SK-MEL-5 (cell line): Measurements from ENCODE around the gene CYTH2. TPM values are rescaled to one million over a fixed set of nuclear protein-coding genes. Genes with fewer than 3 reads are reported as not detected.
A peak's percentile ranks its signal among the peaks of the same experiment; 100 is the strongest.

Experiments used
- DNase-seq: peaks from one replicate; pipeline ENCODE4 v3.0.0-alpha.2; 2016; ENCODE audit warnings: low read depth, low spot score
- in situ Hi-C: cut with HindIII; loops from 2 replicates; pipeline ENCODE4 v1.10.0; 2016; ENCODE audit warnings: low sequenced_read_pairs, high pct_unique_total_duplicates, low pct_unique_long_range_greater_than_20kb
- total RNA-seq: library from RNA; depleted of rRNA; stranded (reverse); fragments of >200 nt; shearing (Covaris generic); gene quantifications from 2 replicates; pipeline ENCODE4 v1.2.3, GENCODE V29; 2014

Gene CYTH2
- total RNA-seq, 1 experiment from 2014 or later = 41.0 TPM

GRCh38 chr19:48471836-48472235 is 2.7 kb downstream of the CYTH2 start:
- DNase-seq = no peak
- in situ Hi-C loops = no loop called here

- in situ Hi-C loops = no loop called here
- DNase-seq = no peak
These were observed 4.2 kb downstream of the CYTH2 start for GRCh38 chr19:48473161-48473966.

- in situ Hi-C loops = no loop called here
- no peak for DNase-seq
These were observed 5.0 kb downstream of the CYTH2 start for GRCh38 chr19:48474084-48474592.

- no peak for DNase-seq
- in situ Hi-C loops = no loop called here
These were observed 6.3 kb downstream of the CYTH2 start for GRCh38 chr19:48475369-48476068.

- in situ Hi-C loops = no loop called here
- no peak for DNase-seq
These were observed 7.0 kb downstream of the CYTH2 start for GRCh38 chr19:48476176-48476575.

GRCh38 chr19:48477067-48477685 is 8.0 kb downstream of the CYTH2 start:
- no peak for DNase-seq
- in situ Hi-C loops = no loop called here

GRCh38 chr19:48477698-48478338 is 8.6 kb downstream of the CYTH2 start:
- DNase-seq = no peak
- in situ Hi-C loops = no loop called here

- in situ Hi-C loops = no loop called here
- no peak for DNase-seq
These were observed 9.4 kb downstream of the CYTH2 start for GRCh38 chr19:48478339-48479256.

GRCh38 chr19:48479686-48480085 is 10.5 kb downstream of the CYTH2 start:
- in situ Hi-C loops = no loop called here
- DNase-seq = no peak

GRCh38 chr19:48480183-48480557 is 11.0 kb downstream of the CYTH2 start:
- in situ Hi-C loops = no loop called here
- no peak for DNase-seq

- in situ Hi-C loops = no loop called here
- no peak for DNase-seq
These were observed 11.7 kb downstream of the CYTH2 start for GRCh38 chr19:48480558-48481500.

- in situ Hi-C loops = no loop called here
- peak; percentile 23 for DNase-seq
These were observed 12.9 kb downstream of the CYTH2 start for GRCh38 chr19:48481846-48482639.

GRCh38 chr19:48483301-48483700 is 14.1 kb downstream of the CYTH2 start:
- in situ Hi-C loops = no loop called here
- no peak for DNase-seq

- in situ Hi-C loops = no loop called here
These were observed 15.2 kb downstream of the CYTH2 start for GRCh38 chr19:48484247-48484893.

More at GRCh38 chr19:48484247-48484893, 15.2 kb downstream of the CYTH2 start:
- DNase-seq = no peak
